ENCODE measurements around the gene FAM20B. TPM values are rescaled to one million over a fixed set of nuclear protein-coding genes. Genes with fewer than 3 reads are reported as not detected.

Gene FAM20B
- total and polyA plus RNA-seq, 2 of the 8 experiments (the other 6 are each of a cell fraction or from before 2014, with no cell fraction given), result 8.3 to 36.6 TPM

GRCh38 chr1:179095377-179095776 lies 69.7 kb downstream of the FAM20B start:
- Histone ChIP-seq H3K9ac (replicated peaks in 1 of 4; ENCODE audit: extremely low read depth in 1 of 4, low read depth in 3 of 4, low read length in 3 of 4) (no peak overlapping the region), H3K4me3 (ENCODE audit: extremely low read depth in 1 of 4, insufficient read depth in 2 of 4, low read depth in 3 of 4, low read length in 4 of 4) (no peak overlapping the region), H3K14ac (ENCODE audit: insufficient read length) (no peak overlapping the region), H3K23me2 (ENCODE audit: low read depth, low read length) (no peaks in the 10 kb centered on the region), H4K20me1 (replicated peaks in 1 of 2; ENCODE audit: control insufficient read depth in 1 of 2, insufficient read depth in 2 of 2, low read length in 2 of 2) (peaks cover 2 to 5% of the 10 kb centered on the region in 2 experiments), H2BK5ac (ENCODE audit: low read depth, low read length) (no peak overlapping the region), H3K4ac (replicated peaks; ENCODE audit: insufficient read length, low read depth, low read length) (no peak overlapping the region), H2BK120ac (replicated peaks; ENCODE audit: low read depth, low read length) (no peak overlapping the region), H3K23ac (ENCODE audit: insufficient read length) (no peak overlapping the region), H3K79me1 (ENCODE audit: low read depth, low read length) (peaks cover 4% of the 10 kb centered on the region; the same call in 1 of the 2 replicates), H3K18ac (ENCODE audit: extremely low read depth, low read length) (no peak overlapping the region), H4K91ac (replicated peaks; ENCODE audit: insufficient read length, low read length) (no peak overlapping the region), H2BK12ac (ENCODE audit: low read depth, low read length) (no peak overlapping the region), H4K8ac (ENCODE audit: extremely low read depth, insufficient read depth, low read length) (no peak overlapping the region), H2AK5ac (ENCODE audit: low read depth, low read length) (no peak overlapping the region), H3K79me2 (ENCODE audit: control insufficient read depth in 1 of 2, insufficient read depth in 2 of 2, low read length in 2 of 2) (peaks cover 0 to 10% of the 10 kb centered on the region in 2 experiments; a peak in 1 of 4 replicates), H3K27me3 (replicated peaks in 1 of 4; ENCODE audit: control insufficient read depth in 3 of 4, extremely low read depth in 1 of 4, insufficient read depth in 3 of 4, low read length in 3 of 4) (no peaks in the 10 kb centered on the region), H3K9me3 (ENCODE audit: insufficient read depth in 2 of 2, low read depth in 1 of 2, low read length in 1 of 2) (no peaks in the 10 kb centered on the region), H3K56ac (replicated peaks; ENCODE audit: insufficient read length, low read depth, low read length) (no peak overlapping the region), H3K36me3 (ENCODE audit: control insufficient read depth in 2 of 4, insufficient read depth in 4 of 4, low read length in 3 of 4) (peaks cover 9 to 42% (median 32%) of the 10 kb centered on the region in 4 experiments), H4K5ac (ENCODE audit: insufficient read length, low read depth, low read length) (no peak overlapping the region), H3K27ac (ENCODE audit: low read depth, low read length) (no peak overlapping the region), H3K4me1 (replicated peaks in 1 of 4; ENCODE audit: control insufficient read depth in 3 of 4, insufficient read depth in 4 of 4, low read length in 3 of 4) (peaks cover 0 to 5% (median 0%) of the 10 kb centered on the region in 4 experiments; a peak in 1 of 7 replicates), H3K4me2 (ENCODE audit: insufficient read depth in 1 of 2, low read depth in 2 of 2, low read length in 2 of 2) (no peak overlapping the region), H2BK20ac (ENCODE audit: low read length) (no peak overlapping the region), H2BK15ac (ENCODE audit: low read length) (no peak overlapping the region), H2AFZ (ENCODE audit: low read length) (no peak overlapping the region)
- DNase-seq (ENCODE audit: low read depth in 1 of 2, low spot score in 2 of 2) (no peak), FAIRE-seq (no peak)
- WGBS, 2 experiments (ENCODE audit: extremely low coverage in 1 of 2, insufficient coverage in 1 of 2, insufficient read length in 1 of 2, insufficient replicate concordance in 2 of 2, low coverage in 1 of 2, low lambda C conversion rate in 2 of 2, missing lambda C conversion rate in 1 of 2), result 95% methylated on average over 4 of the region's 4 CpGs; no CpG with 5 or more reads in 1 of the 2 experiments
- ChIA-PET POLR2A (ENCODE audit: partially characterized antibody) (interaction anchor here (0.7 to 1.6 kb wide), 3 partner anchors 11 to 48 kb away, joined by 3 to 5 read pairs (median 3); no protein-coding TSS in a partner anchor), CTCF (ENCODE audit: partially characterized antibody) (interaction anchor here (0.6 to 1.7 kb wide), 5 partner anchors 10 to 98 kb away, joined by 3 to 6 read pairs (median 4); partner anchors contain the start of gene TOR3A)
- TF ChIP-seq GTF2F1 (IDR thresholded peaks at IDR 0.05; ENCODE audit: borderline replicate concordance, low read depth, low read length) (no peak), CBX5 (IDR thresholded peaks at IDR 0.05; ENCODE audit: low read depth, low read length) (no peak), SP4 (IDR thresholded peaks at IDR 0.05; ENCODE audit: low read length) (no peak), ASH2L (IDR thresholded peaks at IDR 0.05; ENCODE audit: low read length) (no peak), HDAC2 (IDR thresholded peaks at IDR 0.05; ENCODE audit: borderline replicate concordance in 1 of 2, low read depth in 2 of 2, low read length in 2 of 2) (no peak), RBBP5 (IDR thresholded peaks at IDR 0.05; ENCODE audit: borderline replicate concordance, low read depth, low read length) (no peak), TBP (IDR thresholded peaks at IDR 0.05; ENCODE audit: low read depth, low read length) (no peak)
